T follicular helper cell (primary cell): ENCODE data around the gene C21orf58.
A peak's percentile ranks its signal among the peaks of the same experiment; 100 is the strongest.

Experiments used
- DNase-seq: peaks from one replicate; pipeline ENCODE4 v3.0.0-alpha.2; 2020; ENCODE audit warnings: low read depth

Gene C21orf58

DNA sequence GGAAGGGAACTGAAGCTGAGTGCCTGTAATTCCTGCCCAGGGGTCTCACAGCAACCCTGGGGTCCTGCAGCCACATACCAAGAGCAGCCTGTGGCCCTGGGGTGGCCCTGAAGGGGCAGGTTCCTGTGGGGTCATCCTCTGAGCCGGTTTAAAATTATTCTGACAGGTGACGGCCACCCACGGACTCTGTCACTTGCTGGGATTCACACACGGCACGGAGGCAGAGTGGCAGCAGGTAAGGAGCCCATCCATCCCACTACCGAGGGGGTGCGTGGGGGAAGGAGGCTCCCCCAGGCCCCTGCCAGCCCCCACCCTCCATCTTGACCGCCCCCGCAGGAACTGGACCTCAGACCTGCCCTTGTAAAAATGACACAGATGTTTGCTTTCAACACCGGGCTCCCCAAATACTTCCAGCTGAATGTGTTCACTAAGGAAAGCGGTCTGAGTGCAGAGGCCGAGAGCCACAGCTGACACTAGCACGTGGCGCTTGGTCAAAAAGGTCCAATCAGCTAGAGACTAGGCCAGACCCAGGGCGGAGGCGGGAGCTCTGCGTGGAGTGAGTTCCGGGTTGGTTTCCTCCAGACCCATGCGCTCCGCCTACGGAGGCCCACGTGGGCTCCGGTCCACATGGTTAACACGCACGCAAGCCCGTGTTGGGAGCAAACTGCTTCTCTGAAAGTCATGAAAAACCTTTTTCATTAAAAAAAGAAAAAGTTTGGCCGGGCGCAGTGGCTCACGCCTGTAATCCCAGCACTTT is 27.5 kb downstream of the C21orf58 start:
- peak; percentile 9 for DNase-seq

DNA sequence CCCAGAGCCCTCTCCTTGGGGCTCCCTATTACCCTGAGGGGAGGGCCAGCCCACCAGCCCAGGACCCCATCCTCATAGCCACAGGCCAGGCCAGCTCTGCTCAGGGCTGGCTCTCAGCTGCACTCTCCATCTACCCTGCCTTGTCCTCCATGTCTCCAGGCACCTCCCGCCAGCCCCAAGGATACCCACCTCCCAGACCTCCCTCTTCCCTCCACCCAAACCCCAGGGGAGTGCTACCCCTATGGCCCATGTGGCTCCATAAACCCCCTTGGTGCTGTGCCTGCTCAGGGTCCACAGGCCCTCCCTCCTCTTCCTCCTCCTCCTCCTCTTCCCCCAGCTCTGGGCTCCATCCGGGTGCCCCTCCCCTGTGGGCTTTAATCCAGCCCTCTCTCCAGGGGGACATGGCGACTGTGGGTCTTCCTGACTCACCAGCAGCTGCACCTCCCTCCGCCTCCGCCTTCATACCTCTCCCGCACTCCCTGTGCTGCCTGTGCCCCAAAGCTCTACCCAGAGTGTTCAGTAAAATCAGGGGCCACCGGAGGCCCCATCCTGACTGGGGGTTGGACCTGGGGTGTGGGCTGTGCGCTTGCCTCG is 28.4 kb downstream of the C21orf58 start:
- no peak for DNase-seq

DNA sequence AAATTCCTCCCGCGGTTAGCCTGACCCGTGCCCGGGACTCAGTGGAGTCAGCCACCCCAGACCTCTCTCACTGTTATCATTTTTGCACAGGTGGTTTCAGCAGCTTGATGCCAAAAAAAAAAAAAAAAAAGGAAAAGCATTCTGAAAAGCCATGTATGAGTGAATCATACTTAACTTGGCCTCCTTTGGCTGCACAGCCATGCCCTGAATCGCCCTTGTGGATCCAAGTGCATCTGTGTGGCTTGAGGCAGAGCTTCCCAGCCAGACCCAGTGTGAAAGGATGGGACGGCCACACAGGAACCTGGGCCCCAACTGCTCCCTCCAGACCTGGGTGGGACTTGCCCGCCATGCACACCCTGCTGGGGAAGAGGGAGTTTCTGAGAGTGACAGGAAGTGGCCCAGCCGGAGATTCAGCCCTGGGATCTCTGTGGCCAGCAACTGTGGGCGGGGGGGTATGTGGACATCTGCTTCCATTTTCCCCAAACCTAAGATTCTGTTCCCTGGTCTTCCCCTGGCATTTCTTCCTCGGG is 29.0 kb downstream of the C21orf58 start:
- DNase-seq, result no peak

DNA sequence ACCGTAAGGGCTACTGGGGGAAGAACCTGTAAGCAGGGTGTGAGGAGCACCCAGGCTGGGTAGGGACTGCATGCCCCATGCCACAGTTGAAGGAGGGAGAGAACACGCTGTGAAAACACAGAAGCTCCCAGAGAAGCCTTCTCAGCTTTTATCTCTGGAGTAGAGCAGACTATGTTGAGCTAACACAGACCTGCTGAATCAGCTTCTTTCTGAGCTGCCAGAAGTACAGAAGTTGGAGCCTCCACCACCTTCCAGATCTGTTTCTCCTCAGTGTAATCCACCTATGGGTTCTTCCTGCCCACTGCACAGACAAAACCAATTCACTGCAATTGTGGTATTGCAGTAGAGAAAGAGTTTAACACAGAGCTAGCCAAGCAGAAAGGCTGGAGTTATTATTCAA is 32.1 kb downstream of the C21orf58 start:
- DNase-seq, result no peak

DNA sequence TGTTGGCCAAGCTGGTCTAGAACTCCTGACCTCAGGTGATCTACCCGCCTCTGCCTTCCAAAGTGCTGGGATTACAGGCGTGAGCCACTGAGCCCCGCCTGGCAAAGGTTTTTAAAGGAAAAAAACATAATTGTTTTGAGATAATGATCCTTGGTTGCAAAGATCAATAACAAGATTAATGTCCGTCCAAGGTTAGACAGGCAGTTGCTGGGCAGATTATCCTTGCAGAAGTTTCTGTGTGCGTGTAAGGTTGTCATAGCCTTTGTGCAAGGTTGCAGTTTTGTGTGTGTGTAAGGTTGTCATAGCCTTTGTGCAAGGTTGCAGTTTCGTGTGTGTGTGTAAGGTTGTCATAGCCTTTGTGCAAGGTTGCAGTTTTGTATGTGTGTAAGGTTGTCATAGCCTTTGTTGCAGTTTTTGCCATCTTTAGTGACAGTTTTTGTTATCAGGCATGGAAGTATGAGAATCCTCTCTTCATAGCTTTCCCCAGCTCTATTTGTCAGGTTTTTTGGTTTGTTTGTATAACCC is 34.0 kb downstream of the C21orf58 start:
- DNase-seq, result no peak

DNA sequence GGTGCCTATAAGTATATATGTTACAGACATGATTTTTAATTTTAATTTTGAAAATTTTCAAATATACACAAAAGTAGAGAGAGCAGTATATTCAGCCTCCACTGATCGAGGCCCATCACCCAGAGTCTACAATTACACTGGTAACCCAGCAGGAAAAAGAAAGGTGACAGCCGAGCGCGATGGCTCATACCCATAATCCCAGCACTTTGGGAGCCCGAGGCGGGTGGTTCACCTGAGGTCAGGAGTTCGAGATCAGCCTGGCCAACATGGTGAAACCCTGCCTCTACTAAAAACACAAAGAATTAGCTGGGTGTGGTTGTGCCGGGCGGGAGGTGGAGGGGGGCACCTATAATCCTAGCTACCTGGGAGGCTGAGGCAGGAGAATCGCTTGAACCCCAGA is 36.1 kb downstream of the C21orf58 start:
- no peak for DNase-seq

DNA sequence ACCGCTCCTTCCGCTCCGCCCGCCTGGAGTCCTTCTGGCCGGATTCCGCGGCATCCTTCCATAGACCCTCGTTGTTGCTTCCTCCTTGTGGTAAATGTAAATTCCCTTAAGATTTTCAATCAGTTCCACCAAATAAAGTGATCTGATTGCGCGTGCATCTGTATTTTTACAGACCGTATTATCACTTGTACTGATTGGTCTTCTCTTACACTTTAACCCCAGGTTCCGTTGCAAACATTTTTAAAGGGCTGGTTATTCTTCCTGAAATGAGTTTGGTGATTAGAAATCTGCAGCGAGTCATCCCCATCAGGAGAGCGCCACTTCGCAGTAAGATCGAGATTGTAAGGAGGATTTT is 37.0 kb downstream of the C21orf58 start:
- no peak for DNase-seq

DNA sequence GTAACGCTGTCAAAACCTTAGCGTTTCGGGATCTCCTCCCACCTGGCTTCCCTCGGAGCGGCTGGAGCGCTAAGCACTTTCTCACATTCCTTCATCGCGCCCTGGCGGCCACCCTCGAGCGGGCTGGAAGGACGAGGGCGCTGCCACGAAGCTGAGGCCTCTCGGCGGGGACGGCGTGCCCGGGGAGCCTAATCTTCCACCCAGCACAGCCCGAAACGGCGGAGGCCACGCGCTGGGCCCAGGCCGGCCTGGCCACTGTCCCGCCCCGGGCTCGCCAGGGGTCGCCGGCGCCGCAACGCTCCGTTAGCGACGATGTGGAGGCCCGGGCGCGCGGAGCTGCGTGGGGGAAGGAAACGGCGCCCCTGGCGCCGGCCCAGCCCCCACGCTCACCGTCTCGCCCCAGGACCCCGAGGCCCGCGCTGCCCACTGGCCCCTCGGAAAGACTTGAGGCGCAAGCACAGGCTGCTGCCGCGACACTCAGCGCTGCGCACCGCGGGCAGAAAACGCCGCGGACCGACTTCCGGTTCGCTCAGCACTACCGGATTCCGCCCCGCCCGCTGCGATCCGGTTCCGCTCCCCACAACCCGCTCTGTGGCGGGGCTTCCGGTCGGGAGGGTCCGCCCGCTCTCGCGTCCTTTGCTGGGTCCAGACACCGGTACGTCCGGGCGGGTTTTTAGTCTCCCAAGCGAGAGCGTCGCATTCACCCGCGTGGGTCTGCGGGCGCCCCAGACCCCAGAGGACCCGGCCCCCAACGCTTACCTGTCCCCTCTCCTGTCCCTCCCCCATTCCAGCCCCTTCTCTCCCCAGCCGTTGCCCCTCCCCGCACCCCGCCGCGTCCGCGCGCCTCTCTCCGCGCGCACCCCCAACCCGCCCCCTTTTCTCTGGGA is 37.7 kb downstream of the C21orf58 start, which contains the start of gene YBEY:
Gene YBEY (plus strand): TSS at position 582 of the 887 bp plus-strand sequence. CDS start 572 bp downstream, outside the sequence.
- peak; percentile 67 for DNase-seq

DNA sequence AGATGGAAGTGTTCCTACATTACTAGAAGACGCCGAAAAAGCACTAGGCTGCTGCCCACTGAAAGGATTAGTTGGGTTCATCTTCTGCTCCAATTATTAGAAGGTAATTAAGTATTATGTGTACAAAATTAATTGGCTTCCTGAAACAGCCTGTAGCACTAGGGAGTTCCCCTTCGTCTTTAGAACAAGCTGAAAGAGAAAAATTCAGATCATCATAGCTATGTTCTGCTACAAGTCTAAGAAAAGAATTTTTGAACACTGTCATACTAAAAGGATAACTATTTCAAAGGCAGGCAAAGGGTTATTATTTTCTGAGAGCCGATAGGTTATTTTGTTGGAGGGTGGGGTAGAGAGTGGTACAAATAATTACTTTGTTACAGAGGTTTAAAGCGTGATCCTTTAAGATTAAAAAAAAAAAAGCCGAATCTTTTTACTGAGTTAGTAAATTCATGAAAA is 38.4 kb downstream of the C21orf58 start, which contains the start of gene MCM3AP:
Gene MCM3AP (minus strand): TSS at position 406 of the 456 bp plus-strand sequence. CDS start 325 bp downstream, at position 81.
- no peak for DNase-seq

DNA sequence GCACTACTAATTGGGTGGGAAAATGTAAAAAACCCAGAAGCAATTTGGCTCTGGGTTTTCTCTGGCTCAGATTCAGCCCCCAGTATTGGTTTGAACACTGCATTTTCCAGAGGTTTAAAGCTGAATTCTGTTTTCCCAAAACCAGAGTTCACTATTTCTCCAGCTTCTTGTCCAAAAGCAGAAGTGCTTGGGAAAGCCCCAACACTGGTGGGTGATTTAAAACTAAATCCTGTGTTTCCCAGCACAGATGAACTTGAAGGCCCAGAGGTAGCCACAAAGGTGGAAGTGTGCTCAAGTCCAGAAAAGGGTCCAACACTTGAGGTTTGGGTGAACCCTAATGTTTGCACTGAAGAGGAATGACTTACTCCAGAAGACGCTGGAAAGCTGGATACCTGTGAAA is 38.9 kb downstream of the C21orf58 start:
- DNase-seq, result no peak

DNA sequence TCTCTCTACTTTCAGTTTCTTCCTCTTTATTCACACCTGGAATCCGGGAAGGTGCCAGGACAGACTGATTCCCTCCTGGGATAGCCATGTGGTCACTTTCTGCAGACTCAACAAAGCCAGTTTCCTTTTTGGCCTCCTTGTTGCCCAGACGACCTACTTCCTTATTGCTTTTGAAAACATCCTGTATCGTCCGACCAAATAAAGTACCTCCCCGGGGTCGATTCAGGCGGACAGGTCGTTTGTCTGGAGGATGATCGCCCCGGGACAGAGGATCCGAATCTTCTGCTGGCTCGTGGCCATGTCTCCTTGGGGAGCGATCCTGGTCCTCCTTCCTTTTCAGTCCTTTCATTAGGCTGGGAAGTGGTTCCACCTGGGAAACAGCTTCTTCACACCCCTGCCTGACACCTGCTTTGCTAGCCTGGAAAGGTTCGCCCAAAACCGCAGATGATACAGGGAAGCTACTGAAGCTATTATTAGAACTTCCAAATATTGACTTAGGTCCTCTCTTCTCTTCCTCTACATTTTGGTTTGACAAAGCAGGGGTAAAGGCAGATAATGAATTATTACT is 39.5 kb downstream of the C21orf58 start:
- no peak for DNase-seq

DNA sequence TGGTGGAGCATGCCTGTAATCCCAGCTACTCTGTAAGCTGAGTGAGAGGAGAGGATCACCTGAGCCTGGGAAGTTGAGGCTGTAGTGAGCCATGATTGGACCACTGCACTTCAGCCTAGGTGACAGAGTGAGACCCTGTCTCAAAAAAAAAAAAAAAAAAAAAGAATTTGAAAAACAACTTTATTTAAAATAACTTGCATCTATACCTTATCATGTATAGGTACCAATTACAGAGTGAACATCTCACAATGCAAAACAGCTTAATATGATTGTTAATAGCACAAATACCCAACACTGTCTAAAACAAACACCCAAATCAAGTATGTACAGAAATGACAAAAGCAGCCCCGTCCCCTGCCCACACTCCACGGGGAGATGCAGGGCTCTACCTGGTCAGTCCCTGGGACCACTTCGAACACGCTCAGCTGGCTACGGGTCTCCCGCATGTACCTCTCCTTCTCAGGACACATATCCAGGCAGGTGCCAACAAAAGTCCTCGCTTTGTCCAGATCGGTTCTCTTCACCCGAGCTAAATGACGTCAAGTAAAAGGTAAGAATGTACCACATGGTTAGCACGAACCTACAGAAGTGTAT is 48.8 kb downstream of the C21orf58 start:
- no peak for DNase-seq

DNA sequence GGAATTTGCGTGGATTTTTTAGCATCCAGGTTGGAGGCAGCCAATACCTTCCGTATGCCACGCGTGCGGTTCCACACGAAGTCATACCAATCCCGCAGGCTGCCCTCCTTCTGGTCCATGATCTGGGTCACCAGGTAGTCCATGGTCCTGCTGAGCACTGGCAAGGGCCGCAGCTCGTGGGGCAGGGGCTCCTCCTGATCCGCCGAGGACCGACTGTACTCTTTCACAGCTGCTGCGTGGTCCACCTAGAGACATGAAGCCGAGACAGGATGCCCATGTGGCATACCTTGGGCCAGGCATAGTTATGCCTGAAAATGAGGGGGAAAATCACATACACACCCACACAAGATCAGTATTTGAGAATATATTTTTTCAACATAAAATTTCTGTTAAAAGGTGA is 50.3 kb downstream of the C21orf58 start:
- no peak for DNase-seq

DNA sequence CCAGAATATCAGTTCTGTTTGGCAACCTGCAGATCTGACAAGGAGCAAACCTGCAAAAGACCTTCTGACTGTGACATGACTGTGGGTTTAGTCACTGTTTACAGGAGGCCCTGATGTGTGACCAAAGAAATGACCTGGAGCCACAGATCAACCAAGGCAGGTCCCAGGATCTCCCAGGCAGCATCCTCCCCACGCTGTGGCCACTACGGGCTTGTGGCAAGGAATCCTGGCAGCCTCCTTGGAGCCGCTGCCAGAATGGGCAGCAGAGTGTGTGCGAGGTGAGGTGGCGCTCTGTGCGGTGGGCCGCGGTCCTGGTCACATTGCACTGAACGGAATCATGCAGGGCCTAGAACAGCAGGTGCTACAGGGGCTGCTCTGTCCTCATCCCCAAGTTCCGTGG is 54.2 kb downstream of the C21orf58 start:
- DNase-seq, result no peak

DNA sequence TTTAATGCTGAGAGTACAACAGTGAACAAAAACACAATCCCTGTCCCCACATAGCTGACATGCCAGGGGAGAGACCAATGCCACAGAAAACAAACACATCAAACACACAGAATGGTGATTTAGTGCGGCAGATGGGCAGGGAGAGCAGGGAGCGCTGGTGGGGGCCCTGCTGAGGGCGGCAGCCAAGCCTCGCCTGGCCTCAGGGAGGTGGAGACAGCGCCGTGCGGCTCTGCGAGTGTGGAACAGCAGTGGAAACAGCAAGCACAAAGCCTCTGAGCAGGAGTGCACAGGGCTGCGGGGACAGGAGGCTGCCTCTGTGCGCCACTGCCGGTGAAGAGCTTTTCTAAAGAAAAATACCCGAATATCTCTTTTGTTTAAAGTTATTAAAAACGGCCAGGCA is 55.3 kb downstream of the C21orf58 start:
- no peak for DNase-seq

DNA sequence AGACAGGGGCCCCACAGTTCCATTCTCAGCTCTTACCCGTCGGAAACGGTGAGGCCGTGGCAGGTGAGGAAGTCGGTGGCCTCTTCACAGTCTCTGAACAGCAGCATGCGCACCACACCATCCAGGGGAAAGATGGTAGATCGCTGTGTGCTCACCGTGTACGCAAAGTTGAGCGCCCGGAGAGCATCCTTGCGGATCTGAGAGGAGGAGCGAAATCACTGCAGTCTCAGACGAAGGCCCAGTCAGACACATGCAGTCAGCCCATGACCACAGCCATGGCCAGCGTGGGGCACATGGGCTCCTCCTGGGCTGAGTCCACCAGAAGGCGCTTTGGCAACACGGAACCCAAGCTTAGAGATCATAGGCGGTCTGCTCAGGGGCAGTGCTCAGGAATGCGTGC is 56.7 kb downstream of the C21orf58 start:
- no peak for DNase-seq

DNA sequence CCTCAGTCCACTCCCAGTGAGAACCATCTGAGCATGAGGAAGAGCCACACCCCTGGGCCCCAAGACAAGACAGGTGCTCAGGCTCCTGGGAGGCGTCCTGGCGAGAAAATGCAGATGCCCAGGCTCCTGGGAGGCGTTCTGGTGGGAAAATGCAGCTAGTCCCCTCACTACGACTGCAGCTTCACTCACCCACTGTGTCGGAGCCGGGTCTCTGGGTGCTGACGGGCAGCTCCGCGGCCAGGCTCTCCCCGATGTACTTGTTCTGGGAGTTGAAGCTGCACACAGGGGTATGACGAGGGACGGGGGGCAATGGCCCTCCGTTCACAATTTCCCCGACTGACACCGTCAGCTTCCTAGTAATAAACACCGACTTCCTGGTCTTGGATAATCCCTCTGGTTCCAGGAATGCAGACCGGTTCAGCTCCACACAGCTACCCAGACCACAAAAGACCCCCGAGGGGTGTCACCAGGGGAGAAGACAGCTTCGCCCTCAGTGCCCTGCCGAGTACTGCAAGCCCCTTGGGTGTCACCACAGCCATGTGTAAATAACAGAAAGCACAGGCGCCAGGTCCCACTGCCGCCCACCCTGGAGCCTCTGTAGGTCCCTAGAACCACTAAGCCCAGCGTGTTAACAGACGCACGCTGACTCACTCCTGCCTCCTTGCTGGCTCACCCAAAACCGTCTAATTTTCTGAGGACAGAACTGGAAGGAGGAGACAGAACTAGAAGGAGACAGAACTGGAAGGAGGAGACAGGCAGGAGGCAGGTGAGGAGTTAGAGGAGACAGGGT is 57.7 kb downstream of the C21orf58 start:
- DNase-seq, result no peak

DNA sequence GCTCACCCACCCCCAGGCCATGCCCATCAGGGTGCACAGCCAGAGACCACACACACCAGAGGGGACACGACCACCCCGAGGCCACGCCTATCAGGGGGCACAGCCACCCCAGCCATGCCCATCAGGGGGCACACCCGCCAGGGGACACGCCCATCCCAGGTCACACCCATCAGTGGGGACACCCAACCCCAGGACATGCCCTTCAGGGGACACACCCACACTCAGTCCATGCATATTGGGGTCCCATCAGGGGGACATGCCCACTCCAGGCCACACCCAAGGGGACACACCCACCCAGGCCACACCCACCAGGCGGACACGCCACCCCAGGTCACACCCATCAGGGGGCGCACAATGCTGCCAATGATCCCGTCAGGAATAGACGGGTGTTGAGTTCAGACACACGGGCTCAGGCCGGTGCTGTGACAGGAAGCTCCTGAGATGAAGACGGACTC is 59.0 kb downstream of the C21orf58 start:
- DNase-seq, result no peak

DNA sequence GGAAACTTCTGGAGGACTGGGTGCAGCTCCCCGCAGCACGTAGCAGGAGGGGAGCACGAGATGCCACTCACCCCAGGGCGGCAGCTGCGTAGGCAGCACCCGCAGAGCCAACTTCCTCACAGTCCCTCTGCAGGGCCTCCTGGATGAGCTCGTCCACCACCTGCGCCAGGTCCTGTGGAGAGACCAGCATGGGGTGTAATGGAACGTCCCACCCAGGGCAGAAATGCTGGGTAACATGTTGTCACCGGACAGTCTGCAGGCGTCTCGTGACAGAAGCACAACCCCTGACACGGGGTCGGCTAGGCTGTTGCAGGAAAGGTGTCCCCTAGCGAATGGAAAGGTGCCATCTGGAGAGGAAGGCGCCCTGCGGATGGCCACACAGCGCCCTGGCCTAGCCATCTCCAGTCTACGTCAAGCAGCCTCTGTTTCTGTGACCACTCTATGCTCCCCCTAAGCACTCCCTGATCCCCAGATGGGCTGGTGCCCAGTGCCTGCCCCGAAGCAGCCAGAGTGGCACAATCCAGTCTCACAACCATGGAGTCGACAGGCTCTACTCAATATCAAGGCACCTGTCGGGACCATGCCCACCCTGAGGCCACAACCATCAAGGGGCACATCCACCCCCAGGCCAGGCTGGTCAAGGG is 59.5 kb downstream of the C21orf58 start:
- DNase-seq, result no peak

DNA sequence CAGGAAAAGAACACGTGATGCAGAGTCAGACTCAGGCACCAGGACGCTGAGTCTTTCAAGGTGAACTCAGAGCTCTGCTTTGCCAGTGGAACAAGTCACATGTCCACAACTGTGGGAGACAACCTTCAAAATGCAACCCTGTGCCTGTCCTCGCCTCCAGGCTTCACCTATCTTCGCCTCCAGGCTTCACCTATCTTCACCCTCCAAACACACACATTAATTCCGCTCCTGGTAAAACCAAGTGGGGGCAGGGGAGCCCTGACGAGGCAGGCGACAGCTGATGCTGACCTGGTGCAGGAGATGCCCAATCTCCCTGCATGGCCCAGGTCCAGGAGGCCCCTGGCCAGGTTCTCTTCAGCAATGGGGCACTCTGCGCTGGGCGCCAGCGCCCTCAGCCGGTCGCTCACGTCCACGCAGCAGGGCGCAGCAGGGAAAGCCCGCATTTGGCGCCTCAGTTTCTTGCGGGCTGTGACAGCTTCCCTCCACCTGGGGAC is 67.1 kb downstream of the C21orf58 start:
- no peak for DNase-seq
